Stimulated activated naive B cell treated with anti-CD40 and anti-IgM and Interleukin-4, amounts not matched to agents 10 μg/mL and 1 μg/mL and 100 μg/mL, for 72 hours (primary cell): ENCODE data around the gene GPC1.

ENCODE experiments used
- ATAC-seq, 2 donors: fragments of 150-1000 bp; cut with Tn5 transposase; replicated peaks; 2 replicates each; pipeline ENCODE4 v1.10.0; 2021; ENCODE audit warnings: moderate library complexity in 1 of 2
- DNase-seq: peaks from one replicate; pipeline ENCODE4 v3.0.0; 2021
- H3K27ac Mint-ChIP-seq: one replicate; pipeline ENCODE4 v1.8.0; 2022; ENCODE audit warnings: mild to moderate bottlenecking, mixed read lengths
- H3K27me3 Mint-ChIP-seq, 2 donors: one replicate each; pipeline ENCODE4 v1.8.0; 2022; ENCODE audit warnings: mixed read lengths in 2 of 2
- H3K36me3 Mint-ChIP-seq, 2 donors: one replicate each; pipeline ENCODE4 v1.8.0; 2022; ENCODE audit warnings: mixed read lengths in 2 of 2, mild to moderate bottlenecking in 1 of 2
- H3K4me1 Mint-ChIP-seq, 2 donors: one replicate each; pipeline ENCODE4 v1.8.0; 2022; ENCODE audit warnings: mixed read lengths in 2 of 2, mild to moderate bottlenecking in 1 of 2
- H3K4me3 Mint-ChIP-seq, 2 donors: one replicate each; pipeline ENCODE4 v1.8.0; 2022; ENCODE audit warnings: mild to moderate bottlenecking in 2 of 2, mixed read lengths in 2 of 2, moderate library complexity in 1 of 2
- H3K9me3 Mint-ChIP-seq, 2 donors: one replicate each; pipeline ENCODE4 v1.8.0; 2022; ENCODE audit warnings: mixed read lengths in 2 of 2, mild to moderate bottlenecking in 1 of 2

Gene GPC1

GRCh38 chr2:240507778-240508251, 72.4 kb downstream of the GPC1 start:
- no peak for DNase-seq
- Mint-ChIP-seq H3K9me3 (peaks cover 0 to 2% of the 10 kb centered on the region in 2 donors), H3K4me3 (no peak overlapping the region), H3K27ac (no peak overlapping the region), H3K4me1 (no peaks in the 10 kb centered on the region), H3K27me3 (no peaks in the 10 kb centered on the region), H3K36me3 (peaks cover 41 to 53% of the 10 kb centered on the region in 2 donors)
- ATAC-seq: no peak

GRCh38 chr2:240508832-240509545, 73.5 kb downstream of the GPC1 start:
- Mint-ChIP-seq H3K9me3 (peaks cover 0 to 2% of the 10 kb centered on the region in 2 donors), H3K36me3 (peaks cover 44% of the 10 kb centered on the region in 2 donors), H3K27ac (no peak overlapping the region), H3K27me3 (no peaks in the 10 kb centered on the region), H3K4me1 (peaks cover 8 to 11% of the 10 kb centered on the region in 2 donors), H3K4me3 (no peak overlapping the region)
- ATAC-seq (no peak), DNase-seq (no peak)

GRCh38 chr2:240509667-240510512, 74.4 kb downstream of the GPC1 start:
- Mint-ChIP-seq H3K4me3 (no peak overlapping the region), H3K9me3 (peaks cover 0 to 2% of the 10 kb centered on the region in 2 donors), H3K27ac (no peak overlapping the region), H3K36me3 (peaks cover 38 to 41% of the 10 kb centered on the region in 2 donors), H3K27me3 (no peaks in the 10 kb centered on the region), H3K4me1 (peaks cover 13 to 20% of the 10 kb centered on the region in 2 donors)
- no peak for ATAC-seq
- no peak for DNase-seq

DNA sequence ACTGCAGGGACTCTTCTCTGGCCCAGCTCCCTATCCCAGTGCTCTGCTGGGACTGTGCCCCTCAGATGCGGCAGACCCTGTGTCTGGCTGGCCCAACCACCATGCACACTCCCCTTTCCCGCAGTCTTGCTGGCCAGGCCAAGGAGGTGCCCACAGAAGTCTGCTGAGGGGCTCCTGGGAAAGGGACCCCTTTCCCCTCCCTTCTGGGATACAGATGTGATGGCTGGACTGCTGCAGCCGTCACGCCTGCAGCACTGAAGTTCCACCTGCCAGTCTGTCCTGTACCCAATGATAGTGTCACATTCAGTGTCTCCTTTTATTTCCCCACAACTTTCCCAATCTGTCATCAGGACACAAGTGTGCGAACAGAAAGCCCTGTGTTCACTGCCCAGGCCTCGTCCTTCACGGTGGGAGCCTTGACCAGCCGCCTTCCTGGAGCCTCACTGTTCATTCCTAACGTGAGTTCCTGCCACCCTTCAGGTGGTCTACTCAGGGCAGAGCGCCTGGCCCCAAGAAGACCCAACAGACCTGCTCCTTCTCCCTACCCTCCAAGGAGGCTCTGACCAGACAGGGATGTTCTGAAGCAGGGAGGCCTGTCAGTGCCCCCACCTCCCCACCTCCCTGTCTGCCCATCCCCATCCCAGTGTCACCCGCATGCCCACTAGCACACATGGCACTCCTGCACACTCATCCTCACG, 75.2 kb downstream of the GPC1 start:
- Mint-ChIP-seq H3K27ac (no peak overlapping the region), H3K27me3 (no peaks in the 10 kb centered on the region), H3K36me3 (peaks cover 37 to 38% of the 10 kb centered on the region in 2 donors), H3K9me3 (peaks cover 0 to 2% of the 10 kb centered on the region in 2 donors), H3K4me1 (peaks cover 13 to 20% of the 10 kb centered on the region in 2 donors), H3K4me3 (no peak overlapping the region)
- DNase-seq (no peak), ATAC-seq (no peak)

DNA sequence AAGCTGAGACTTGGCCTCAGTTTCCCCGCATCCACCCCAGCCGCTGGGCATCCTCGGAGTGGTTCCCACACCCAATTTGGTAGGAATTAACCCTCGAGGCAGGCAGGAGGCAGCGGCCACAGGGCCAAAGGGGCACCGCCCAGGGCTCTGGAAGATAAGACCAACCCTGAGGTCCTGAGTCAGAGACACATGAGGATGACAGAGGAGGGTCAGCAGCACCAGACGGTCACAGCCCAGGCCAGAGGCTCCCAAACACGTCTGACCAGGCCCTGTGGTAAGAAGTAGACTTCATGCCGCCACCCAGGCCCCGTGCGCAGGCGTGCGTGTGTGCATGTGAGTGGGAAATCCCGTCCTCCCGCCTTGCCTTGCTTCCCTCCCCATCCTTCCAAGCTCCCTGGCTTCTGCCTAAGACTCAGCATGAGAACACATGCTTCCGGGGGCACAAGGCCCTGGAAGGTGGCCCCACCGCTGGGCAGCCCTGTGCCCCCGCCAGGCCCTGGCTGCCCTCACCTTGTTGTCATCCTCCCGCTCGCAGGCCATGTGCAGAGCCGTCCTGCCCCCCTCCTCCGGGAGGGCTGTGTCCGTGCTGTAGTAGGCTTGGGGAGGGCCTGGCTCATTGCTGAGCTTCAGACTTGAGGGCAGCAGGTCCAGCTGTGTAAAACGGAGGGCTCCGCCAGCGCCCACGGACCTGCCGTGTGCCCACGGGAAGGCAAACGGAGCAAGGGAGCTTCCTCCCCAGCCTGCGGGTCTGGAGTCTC, 76.1 kb downstream of the GPC1 start:
- ATAC-seq (no peak), DNase-seq (no peak)
- no peaks in the 10 kb centered on the region for H3K27me3 Mint-ChIP-seq
- peaks cover 13 to 20% of the 10 kb centered on the region in 2 donors for H3K4me1 Mint-ChIP-seq
- H3K4me3 Mint-ChIP-seq: no peak overlapping the region
- H3K9me3 Mint-ChIP-seq: peaks cover 0 to 2% of the 10 kb centered on the region in 2 donors
- H3K36me3 Mint-ChIP-seq: peaks cover 37 to 38% of the 10 kb centered on the region in 2 donors
- H3K27ac Mint-ChIP-seq: no peak overlapping the region

DNA sequence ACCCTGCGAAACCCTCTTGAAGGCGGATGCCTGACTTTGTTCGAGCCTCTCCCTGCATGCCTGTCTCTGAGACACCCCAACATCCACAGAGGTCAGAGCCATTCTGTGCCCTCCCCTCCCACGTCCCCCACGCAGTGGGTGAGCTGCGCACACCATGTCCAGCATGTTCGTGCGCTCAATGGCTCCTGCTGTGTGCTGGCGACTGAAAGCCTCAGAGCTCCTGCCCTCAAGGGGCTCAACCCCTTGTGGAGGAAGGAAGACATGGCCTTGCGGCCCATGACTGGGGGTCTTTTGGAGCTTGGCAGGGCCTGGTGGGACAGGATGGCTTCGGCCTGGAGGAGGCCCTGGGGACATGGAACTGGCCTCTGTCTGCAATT, 76.6 kb downstream of the GPC1 start:
- no peak overlapping the region for H3K27ac Mint-ChIP-seq
- H3K4me3 Mint-ChIP-seq: no peak overlapping the region
- H3K27me3 Mint-ChIP-seq: no peaks in the 10 kb centered on the region
- H3K36me3 Mint-ChIP-seq: peaks cover 37 to 38% of the 10 kb centered on the region in 2 donors
- ATAC-seq (no peak), DNase-seq (no peak)
- H3K9me3 Mint-ChIP-seq: peaks cover 0 to 2% of the 10 kb centered on the region in 2 donors
- H3K4me1 Mint-ChIP-seq: peaks cover 13 to 20% of the 10 kb centered on the region in 2 donors

GRCh38 chr2:240512666-240513535, 77.4 kb downstream of the GPC1 start:
- ATAC-seq: no peak
- Mint-ChIP-seq H3K4me3 (no peak overlapping the region), H3K27ac (no peak overlapping the region)

DNA sequence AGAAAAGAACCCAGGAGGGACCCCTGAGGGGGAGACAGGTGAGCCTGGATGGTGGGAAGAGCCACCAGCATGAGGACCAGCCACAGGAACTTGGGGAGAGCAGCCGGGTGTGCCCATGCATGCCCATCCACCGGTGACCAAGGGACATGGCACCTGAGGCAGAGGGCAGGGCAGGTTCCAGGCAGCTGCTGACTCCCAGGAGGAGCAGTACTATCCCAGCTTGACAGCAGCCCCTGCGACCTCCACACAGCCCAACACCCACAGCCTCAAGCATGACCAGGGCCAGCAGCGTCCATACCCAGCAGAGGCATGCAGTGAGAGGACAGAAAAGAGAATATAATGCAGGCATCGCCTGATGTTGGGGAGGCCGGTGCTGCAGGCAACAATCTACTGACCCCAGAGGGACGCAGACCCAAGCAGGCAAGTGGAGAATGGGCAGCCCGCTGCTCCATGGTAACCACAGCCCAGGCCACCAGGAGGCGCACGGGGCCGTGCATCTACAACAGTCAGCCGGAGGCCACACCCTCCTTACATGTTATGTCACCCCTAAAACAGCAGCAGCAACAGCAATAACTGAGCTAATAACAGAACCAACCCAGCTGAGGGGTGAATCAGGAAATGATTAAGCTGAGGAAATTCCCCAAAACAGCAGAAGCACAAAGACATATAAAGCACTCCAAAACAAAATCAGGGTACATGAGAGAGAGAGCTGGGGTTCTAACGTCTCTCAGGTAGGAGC, 78.3 kb downstream of the GPC1 start:
- Mint-ChIP-seq H3K27me3 (peaks cover 0 to 1% of the 10 kb centered on the region in 2 donors), H3K4me3 (no peak overlapping the region), H3K36me3 (peaks cover 40 to 44% of the 10 kb centered on the region in 2 donors), H3K9me3 (peaks cover 0 to 2% of the 10 kb centered on the region in 2 donors), H3K4me1 (peaks cover 13 to 20% of the 10 kb centered on the region in 2 donors), H3K27ac (peak overlapping the region; percentile 0)
- ATAC-seq (peak; percentile 99), DNase-seq (peak; percentile 72)

More at GRCh38 chr2:240512666-240513535, 77.4 kb downstream of the GPC1 start:
- Mint-ChIP-seq H3K27me3 (no peaks in the 10 kb centered on the region), H3K36me3 (peaks cover 38 to 42% of the 10 kb centered on the region in 2 donors), H3K4me1 (peaks cover 13 to 20% of the 10 kb centered on the region in 2 donors), H3K9me3 (peaks cover 0 to 2% of the 10 kb centered on the region in 2 donors)
- DNase-seq: no peak

DNA sequence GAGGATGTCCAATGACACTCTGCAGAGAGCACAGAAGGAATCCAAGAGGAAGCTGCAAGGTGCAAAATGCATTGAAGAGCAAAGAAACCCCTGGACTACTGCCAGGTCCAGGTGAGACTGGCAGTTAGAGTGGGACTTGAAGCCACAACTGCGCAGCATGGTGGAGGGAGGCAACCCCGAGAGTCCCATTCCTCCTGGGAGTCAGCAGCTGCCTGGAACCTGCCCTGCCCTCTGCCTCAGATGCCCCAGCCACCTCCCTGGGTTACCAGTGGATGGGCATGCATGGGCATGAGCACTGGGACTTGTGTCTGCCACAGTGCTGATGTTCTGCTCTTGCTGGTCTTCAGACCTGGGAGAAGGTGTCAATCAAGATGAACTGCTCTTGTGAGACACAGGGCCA, 79.2 kb downstream of the GPC1 start:
- H3K27ac Mint-ChIP-seq: no peak overlapping the region
- H3K27me3 Mint-ChIP-seq: peaks cover 0 to 9% of the 10 kb centered on the region in 2 donors
- H3K4me1 Mint-ChIP-seq: peaks cover 13 to 20% of the 10 kb centered on the region in 2 donors
- H3K9me3 Mint-ChIP-seq: no peaks in the 10 kb centered on the region
- peaks cover 40 to 43% of the 10 kb centered on the region in 2 donors for H3K36me3 Mint-ChIP-seq
- ATAC-seq: no peak
- no peak overlapping the region for H3K4me3 Mint-ChIP-seq
- no peak for DNase-seq

GRCh38 chr2:240517342-240517741, 81.9 kb downstream of the GPC1 start:
- no peak overlapping the region for H3K4me3 Mint-ChIP-seq
- peaks cover 37 to 38% of the 10 kb centered on the region in 2 donors for H3K36me3 Mint-ChIP-seq

More at GRCh38 chr2:240517342-240517741, 81.9 kb downstream of the GPC1 start:
- Mint-ChIP-seq H3K4me1 (peaks cover 18 to 29% of the 10 kb centered on the region in 2 donors), H3K27ac (no peak overlapping the region), H3K27me3 (peaks cover 7 to 14% of the 10 kb centered on the region in 2 donors), H3K9me3 (peaks cover 0 to 6% of the 10 kb centered on the region in 2 donors)
- ATAC-seq: no peak
- no peak for DNase-seq
